ENCODE results near the gene UHRF2. TPM values are rescaled to one million over a fixed set of nuclear protein-coding genes. Genes with fewer than 3 reads are reported as not detected.

Gene UHRF2
- total RNA-seq, 1 experiment from 2014 or later, result 58.3 TPM

DNA sequence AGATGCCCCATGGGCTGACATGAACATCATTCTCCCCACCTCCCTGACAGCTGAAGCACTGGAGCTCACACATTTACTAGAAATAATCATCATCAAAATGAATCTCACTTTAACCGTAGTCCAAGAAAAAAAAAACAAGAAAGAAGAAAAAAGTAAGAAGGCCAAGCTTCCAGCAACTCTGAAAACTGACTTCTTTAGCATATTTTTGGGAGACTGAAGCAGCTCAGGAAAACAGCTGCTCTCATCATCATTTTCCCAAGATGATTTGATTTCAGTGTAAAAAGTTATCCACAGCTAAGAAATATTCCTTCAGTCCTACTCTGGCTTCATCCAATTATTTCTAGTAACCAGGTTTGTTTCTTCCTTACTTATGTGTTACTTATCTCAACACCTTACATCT, 140.9 kb downstream of the UHRF2 start:
- CTCF ChIA-PET, result interaction anchor here (0.6 to 0.8 kb wide), 4 partner anchors 8 to 708 kb away, joined by 3 to 6 read pairs (median 4); no protein-coding TSS in a partner anchor
- peaks cover 5% of the 10 kb centered on the region for H3K36me3 Mint-ChIP-seq (ENCODE audit: insufficient read depth, unreplicated experiment)
- BruUV-seq (replicated peaks), result no TSS peak
- H3K27ac Mint-ChIP-seq (ENCODE audit: low read depth, unreplicated experiment), result no peak overlapping the region
- no peaks in the 10 kb centered on the region for H3K27me3 Mint-ChIP-seq (ENCODE audit: insufficient read depth, unreplicated experiment)
- no peaks in the 10 kb centered on the region for H3K9me3 Mint-ChIP-seq (ENCODE audit: unreplicated experiment)
- intact Hi-C loops (cut with micrococcal nuclease), result no loop called here
- TF ChIP-seq, protein P1, sequence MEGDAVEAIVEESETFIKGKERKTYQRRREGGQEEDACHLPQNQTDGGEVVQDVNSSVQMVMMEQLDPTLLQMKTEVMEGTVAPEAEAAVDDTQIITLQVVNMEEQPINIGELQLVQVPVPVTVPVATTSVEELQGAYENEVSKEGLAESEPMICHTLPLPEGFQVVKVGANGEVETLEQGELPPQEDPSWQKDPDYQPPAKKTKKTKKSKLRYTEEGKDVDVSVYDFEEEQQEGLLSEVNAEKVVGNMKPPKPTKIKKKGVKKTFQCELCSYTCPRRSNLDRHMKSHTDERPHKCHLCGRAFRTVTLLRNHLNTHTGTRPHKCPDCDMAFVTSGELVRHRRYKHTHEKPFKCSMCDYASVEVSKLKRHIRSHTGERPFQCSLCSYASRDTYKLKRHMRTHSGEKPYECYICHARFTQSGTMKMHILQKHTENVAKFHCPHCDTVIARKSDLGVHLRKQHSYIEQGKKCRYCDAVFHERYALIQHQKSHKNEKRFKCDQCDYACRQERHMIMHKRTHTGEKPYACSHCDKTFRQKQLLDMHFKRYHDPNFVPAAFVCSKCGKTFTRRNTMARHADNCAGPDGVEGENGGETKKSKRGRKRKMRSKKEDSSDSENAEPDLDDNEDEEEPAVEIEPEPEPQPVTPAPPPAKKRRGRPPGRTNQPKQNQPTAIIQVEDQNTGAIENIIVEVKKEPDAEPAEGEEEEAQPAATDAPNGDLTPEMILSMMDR (IDR thresholded peaks at IDR 0.05; ENCODE audit: unreplicated experiment), result no peak
- DNase-seq (ENCODE audit: unreplicated experiment), result no peak
- H3K4me3 Mint-ChIP-seq (ENCODE audit: unreplicated experiment), result no peak overlapping the region
- POLR2A ChIA-PET, result interaction anchor here (0.7 to 1.4 kb wide), 2 partner anchors 13 to 803 kb away, joined by 4 read pairs; no protein-coding TSS in a partner anchor
- H3K4me1 Mint-ChIP-seq (ENCODE audit: insufficient read depth, unreplicated experiment), result peaks cover 19% of the 10 kb centered on the region

Other genes starting within 250 kb of the UHRF2 start
- gene IL33, start 197.4 kb upstream of the UHRF2 start, total RNA-seq (2022), result not detected in 2 replicates
- gene TPD52L3, start 84.8 kb upstream of the UHRF2 start, total RNA-seq (2022), result not detected in 2 replicates
- gene GLDC, start 232.5 kb downstream of the UHRF2 start, total RNA-seq (2022), result 2.9 and 3.3 TPM in 2 replicates

All from MCF 10A (cell line).